Measurements from ENCODE around the gene MR1. TPM values are rescaled to one million over a fixed set of nuclear protein-coding genes. Genes with fewer than 3 reads are reported as not detected.
A peak's percentile ranks its signal among the peaks of the same experiment; 100 is the strongest.

Gene MR1
- total RNA-seq, 6 experiments from 2014 or later = 5.6 to 11.6 (median 6.6) TPM

DNA sequence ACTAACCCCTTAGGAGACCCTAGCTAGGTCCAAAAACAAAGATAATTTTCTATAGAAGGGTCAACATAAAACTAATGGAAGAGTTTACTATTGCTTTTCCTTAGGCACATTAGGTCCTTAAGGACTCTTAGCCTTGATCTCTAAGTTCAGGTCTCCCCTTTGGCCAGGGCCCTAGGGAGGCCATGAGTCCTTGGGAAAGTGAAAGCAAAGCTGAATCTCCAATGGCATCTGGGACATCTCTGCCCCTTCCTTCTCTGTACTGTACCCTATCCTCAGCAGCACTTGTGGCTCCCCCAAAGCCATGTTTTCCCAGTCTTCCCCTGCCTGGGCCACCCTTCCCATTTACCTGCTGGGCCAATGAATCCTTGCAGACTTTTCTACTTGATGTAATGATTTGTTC lies 69.1 kb downstream of the MR1 start:
- DNase-seq (no peak), ATAC-seq (no peak)
- intact Hi-C loops (cut with DNase I) = no loop called here
- Histone ChIP-seq H3K27me3 (no peaks in the 10 kb centered on the region), H3K36me3 (no peaks in the 10 kb centered on the region), H3K4me1 (peaks cover 0 to 5% (median 2%) of the 10 kb centered on the region in 4 donors), H3K4me3 (no peak overlapping the region), H3K9me3 (no peaks in the 10 kb centered on the region), H3K27ac (no peak overlapping the region)
- TF ChIP-seq POLR2A (IDR thresholded peaks at IDR 0.05) (no peak), CTCF (IDR thresholded peaks at IDR 0.05) (no peak)

- Histone ChIP-seq H3K36me3 (no peaks in the 10 kb centered on the region), H3K4me3 (no peak overlapping the region), H3K27ac (no peak overlapping the region), H3K9me3 (no peaks in the 10 kb centered on the region), H3K27me3 (no peaks in the 10 kb centered on the region), H3K4me1 (peaks cover 0 to 10% (median 5%) of the 10 kb centered on the region in 4 donors)
- TF ChIP-seq CTCF (IDR thresholded peaks at IDR 0.05) (no peak), POLR2A (IDR thresholded peaks at IDR 0.05) (no peak)
- no peak for DNase-seq
- intact Hi-C loops (cut with DNase I) = no loop called here
- ATAC-seq = no peak
- 96% methylated on average over 6 of the region's 7 CpGs for WGBS (ENCODE audit: insufficient coverage, low coverage, low lambda C conversion rate, missing lambda C conversion rate)
Observed at GRCh38 chr1:181103399-181103798, 69.6 kb downstream of the MR1 start.

GRCh38 chr1:181104042-181104789 lies 70.4 kb downstream of the MR1 start:
- no peak for TF ChIP-seq POLR2A (IDR thresholded peaks at IDR 0.05)
- TF ChIP-seq CTCF (IDR thresholded peaks at IDR 0.05) = no peak
- H3K9me3 ChIP-seq = no peaks in the 10 kb centered on the region
- H3K4me3 ChIP-seq = peak overlapping the region; percentile 63 to 79 (median 77)
- peak in 3 of 4 donors; percentile 7 to 24 (median 15) for ATAC-seq
- intact Hi-C loops (cut with DNase I) = no loop called here
- no peaks in the 10 kb centered on the region for H3K27me3 ChIP-seq
- H3K36me3 ChIP-seq = no peaks in the 10 kb centered on the region
- WGBS (ENCODE audit: insufficient coverage, low coverage, low lambda C conversion rate, missing lambda C conversion rate) = 41% methylated on average over 13 of the region's 17 CpGs
- no peak for DNase-seq
- H3K27ac ChIP-seq = peak overlapping the region; percentile 65 to 82 (median 75)
- H3K4me1 ChIP-seq = peaks cover 0 to 15% (median 6%) of the 10 kb centered on the region in 4 donors

GRCh38 chr1:181104790-181105133 lies 71.0 kb downstream of the MR1 start:
- whole genome bisulfite sequencing (ENCODE audit: insufficient coverage, low coverage, low lambda C conversion rate, missing lambda C conversion rate) = no CpG with 5 or more reads among the region's 28 CpGs
- no peaks in the 10 kb centered on the region for H3K9me3 ChIP-seq
- peaks cover 0 to 15% (median 6%) of the 10 kb centered on the region in 4 donors for H3K4me1 ChIP-seq
- TF ChIP-seq CTCF (IDR thresholded peaks at IDR 0.05) = peak in 1 of 4 donors; percentile 22
- TF ChIP-seq POLR2A (IDR thresholded peaks at IDR 0.05) = no peak
- no peaks in the 10 kb centered on the region for H3K27me3 ChIP-seq
- no peaks in the 10 kb centered on the region for H3K36me3 ChIP-seq
- peak in 1 of 3 donors; percentile 71 for DNase-seq
- H3K4me3 ChIP-seq = peak overlapping the region; percentile 63 to 79 (median 77)
- H3K27ac ChIP-seq = peak overlapping the region; percentile 65 to 82 (median 75)
- intact Hi-C loops (cut with DNase I) = no loop called here
- peak in 1 of 4 donors; percentile 10 for ATAC-seq
